Measurements from ENCODE around the gene GRIA4. TPM values are rescaled to one million over a fixed set of nuclear protein-coding genes. Genes with fewer than 3 reads are reported as not detected.

GRIA4 gene
- total RNA-seq, 4 donors from 2014 or later, result 37.2 TPM; not detected in 3

DNA sequence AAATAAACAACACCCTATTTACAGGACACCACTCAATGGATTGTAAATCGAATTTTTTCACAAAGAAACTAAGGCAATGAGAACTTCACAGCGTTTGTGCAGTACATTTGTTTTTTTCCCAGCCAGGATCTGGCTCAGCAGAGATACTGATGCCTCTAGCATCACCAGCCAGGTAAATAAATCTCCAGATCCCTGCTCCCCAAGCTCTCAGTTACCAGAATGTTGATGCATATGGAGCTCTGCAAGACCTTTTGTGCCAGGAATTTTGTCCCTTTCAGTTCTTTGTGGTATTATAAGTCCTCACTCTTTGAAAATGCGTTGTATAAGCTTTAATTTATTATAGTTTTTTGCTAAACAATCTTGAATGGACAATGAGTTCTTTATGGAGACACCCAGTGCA, 274.6 kb downstream of the GRIA4 start:
- Histone ChIP-seq H3K36me3 (no peaks in the 10 kb centered on the region), H3K9me3 (no peaks in the 10 kb centered on the region)
- TF ChIP-seq, protein P1, sequence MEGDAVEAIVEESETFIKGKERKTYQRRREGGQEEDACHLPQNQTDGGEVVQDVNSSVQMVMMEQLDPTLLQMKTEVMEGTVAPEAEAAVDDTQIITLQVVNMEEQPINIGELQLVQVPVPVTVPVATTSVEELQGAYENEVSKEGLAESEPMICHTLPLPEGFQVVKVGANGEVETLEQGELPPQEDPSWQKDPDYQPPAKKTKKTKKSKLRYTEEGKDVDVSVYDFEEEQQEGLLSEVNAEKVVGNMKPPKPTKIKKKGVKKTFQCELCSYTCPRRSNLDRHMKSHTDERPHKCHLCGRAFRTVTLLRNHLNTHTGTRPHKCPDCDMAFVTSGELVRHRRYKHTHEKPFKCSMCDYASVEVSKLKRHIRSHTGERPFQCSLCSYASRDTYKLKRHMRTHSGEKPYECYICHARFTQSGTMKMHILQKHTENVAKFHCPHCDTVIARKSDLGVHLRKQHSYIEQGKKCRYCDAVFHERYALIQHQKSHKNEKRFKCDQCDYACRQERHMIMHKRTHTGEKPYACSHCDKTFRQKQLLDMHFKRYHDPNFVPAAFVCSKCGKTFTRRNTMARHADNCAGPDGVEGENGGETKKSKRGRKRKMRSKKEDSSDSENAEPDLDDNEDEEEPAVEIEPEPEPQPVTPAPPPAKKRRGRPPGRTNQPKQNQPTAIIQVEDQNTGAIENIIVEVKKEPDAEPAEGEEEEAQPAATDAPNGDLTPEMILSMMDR (IDR thresholded peaks at IDR 0.05), result no peak
- TF ChIP-seq POLR2A (IDR thresholded peaks at IDR 0.05), result no peak

DNA sequence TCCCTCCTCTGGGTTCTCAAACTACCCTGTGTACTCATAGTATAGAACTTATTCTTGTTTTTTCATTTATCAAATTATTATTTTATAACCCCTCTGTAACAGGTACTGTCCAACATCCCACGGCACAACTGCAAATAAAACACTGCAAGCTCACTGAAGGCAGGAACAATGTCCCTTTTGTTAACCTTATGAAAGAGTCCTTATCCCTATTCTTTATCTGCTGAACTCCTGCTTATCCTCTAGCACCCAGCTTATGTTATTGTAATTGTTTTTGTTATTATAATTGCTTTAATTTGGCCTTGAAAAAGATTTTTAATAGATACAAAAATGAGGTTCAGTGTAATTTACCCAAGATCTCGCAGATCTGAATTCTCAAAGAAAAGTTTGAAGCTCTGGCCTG, 281.8 kb downstream of the GRIA4 start:
- Histone ChIP-seq H3K4me1 (no peaks in the 10 kb centered on the region), H3K27ac (no peak overlapping the region), H3K4me3 (no peak overlapping the region), H3K27me3 (no peaks in the 10 kb centered on the region), H3K9me3 (no peaks in the 10 kb centered on the region), H3K36me3 (no peaks in the 10 kb centered on the region)
- intact Hi-C loops (cut with DNase I; ENCODE audit: low total_unique reads), result no loop called here
- DNase-seq, result no peak
- TF ChIP-seq POLR2A (IDR thresholded peaks at IDR 0.05), result no peak
- TF ChIP-seq, protein P1 (IDR thresholded peaks at IDR 0.05), result no peak

More for the DNA sequence above, 274.6 kb downstream of the GRIA4 start:
- DNase-seq, result no peak
- intact Hi-C loops (cut with DNase I; ENCODE audit: low total_unique reads), result no loop called here
- Histone ChIP-seq H3K27ac (no peak overlapping the region), H3K27me3 (no peaks in the 10 kb centered on the region), H3K4me3 (no peak overlapping the region), H3K4me1 (no peaks in the 10 kb centered on the region)

DNA sequence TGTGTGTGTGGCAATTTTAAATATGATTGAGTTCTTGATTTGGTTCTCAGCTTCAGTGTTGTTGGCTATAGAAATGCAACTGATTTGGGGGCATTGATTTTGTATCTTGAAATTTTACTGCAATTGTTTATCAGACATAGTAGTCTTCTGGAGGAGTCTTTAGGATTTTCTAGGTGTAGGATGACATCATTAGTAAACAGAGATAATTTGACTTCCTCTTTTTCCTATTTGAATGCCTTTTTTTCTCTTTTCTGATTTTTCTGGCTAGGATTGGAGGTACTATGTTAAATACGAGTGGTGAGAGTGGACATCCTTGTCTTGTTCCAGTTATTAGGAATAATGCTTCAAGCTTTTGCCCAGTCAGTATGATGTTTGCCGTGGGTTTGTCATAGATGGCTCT, 287.3 kb downstream of the GRIA4 start:
- Histone ChIP-seq H3K4me3 (no peak overlapping the region), H3K9me3 (no peaks in the 10 kb centered on the region), H3K27me3 (no peaks in the 10 kb centered on the region), H3K27ac (no peak overlapping the region), H3K36me3 (no peaks in the 10 kb centered on the region), H3K4me1 (no peaks in the 10 kb centered on the region)
- no peak for DNase-seq
- intact Hi-C loops (cut with DNase I; ENCODE audit: low total_unique reads), result no loop called here
- no peak for TF ChIP-seq POLR2A (IDR thresholded peaks at IDR 0.05)
- TF ChIP-seq, protein P1 (IDR thresholded peaks at IDR 0.05), result no peak

DNA sequence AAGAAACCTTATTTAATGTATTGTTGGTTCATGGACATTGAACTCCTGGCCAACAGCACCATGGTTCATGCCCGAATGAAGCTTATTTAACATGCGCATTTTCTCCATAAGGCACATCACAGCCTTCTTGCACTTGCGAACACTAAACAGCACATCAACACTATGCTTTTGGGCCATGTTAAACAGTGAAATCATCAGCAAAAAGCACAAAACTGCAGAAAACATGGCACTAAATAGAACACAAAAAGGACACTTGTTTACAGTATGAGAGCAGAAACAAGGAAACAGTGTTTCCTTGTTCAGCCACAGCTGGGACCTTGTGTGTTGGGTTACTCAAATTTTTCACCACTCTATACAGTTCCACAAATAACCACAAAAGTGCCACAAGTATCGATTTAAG, 289.9 kb downstream of the GRIA4 start:
- DNase-seq, result no peak
- Histone ChIP-seq H3K9me3 (no peaks in the 10 kb centered on the region), H3K27ac (no peak overlapping the region), H3K4me3 (no peak overlapping the region), H3K27me3 (no peaks in the 10 kb centered on the region), H3K36me3 (no peaks in the 10 kb centered on the region), H3K4me1 (no peaks in the 10 kb centered on the region)
- TF ChIP-seq POLR2A (IDR thresholded peaks at IDR 0.05), result no peak
- TF ChIP-seq, protein P1 (IDR thresholded peaks at IDR 0.05), result no peak
- intact Hi-C loops (cut with DNase I; ENCODE audit: low total_unique reads), result no loop called here

DNA sequence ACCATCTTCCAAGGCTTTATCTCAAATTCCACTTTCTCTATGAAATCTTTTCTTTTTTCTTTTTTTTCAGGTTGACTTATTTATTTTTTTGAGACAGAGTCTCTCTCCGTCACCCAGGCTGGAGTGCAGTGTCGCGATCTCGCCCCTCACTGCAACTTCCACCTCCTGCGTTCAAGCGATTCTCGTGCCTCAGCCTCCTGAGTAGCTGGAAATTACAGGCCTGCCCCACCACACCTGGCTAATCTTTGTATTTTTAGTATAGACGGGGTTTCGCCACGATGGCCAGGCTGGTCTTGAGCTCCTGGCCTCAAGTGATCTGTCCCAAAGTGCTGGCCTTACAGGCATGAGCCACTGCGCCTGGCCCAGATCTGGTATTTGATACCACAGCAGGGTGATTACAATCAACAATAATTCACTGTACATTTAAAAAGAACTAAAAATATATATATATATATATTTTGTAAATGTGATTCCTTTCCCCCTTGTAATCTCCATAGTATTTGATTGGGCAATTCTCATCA, 290.7 kb downstream of the GRIA4 start:
- no peak overlapping the region for H3K4me3 ChIP-seq
- H3K4me1 ChIP-seq, result no peaks in the 10 kb centered on the region
- H3K27me3 ChIP-seq, result no peaks in the 10 kb centered on the region
- TF ChIP-seq POLR2A (IDR thresholded peaks at IDR 0.05), result no peak
- TF ChIP-seq, protein P1 (IDR thresholded peaks at IDR 0.05), result no peak
- no peaks in the 10 kb centered on the region for H3K9me3 ChIP-seq
- no peaks in the 10 kb centered on the region for H3K36me3 ChIP-seq
- H3K27ac ChIP-seq, result no peak overlapping the region
- DNase-seq, result no peak
- intact Hi-C loops (cut with DNase I; ENCODE audit: low total_unique reads), result no loop called here

Measured in uterus (tissue), 4 donors.